ENCODE data around the gene HSD11B2.

- TF ChIP-seq CREB1 (IDR thresholded peaks at IDR 0.05) (no peak), CTCF (IDR thresholded peaks at IDR 0.05; ENCODE audit: control extremely low read depth in 1 of 3, insufficient read depth in 1 of 3, low read depth in 1 of 3, low read length in 3 of 3) (no peak), POLR2A (IDR thresholded peaks at IDR 0.05; ENCODE audit: control extremely low read depth in 1 of 2, low read depth in 2 of 2, low read length in 2 of 2) (no peak), ASH2L (IDR thresholded peaks at IDR 0.05; ENCODE audit: low read length) (no peak), EZH2 (IDR thresholded peaks at IDR 0.05; ENCODE audit: low read depth, low read length, severe bottlenecking) (no peak), EP300 (IDR thresholded peaks at IDR 0.05; ENCODE audit: borderline replicate concordance in 1 of 2, low read depth in 2 of 2, low read length in 2 of 2) (no peak)
Measured at GRCh38 chr16:67387479-67388079, 43.3 kb upstream of the HSD11B2 start.
